HG03565 (cell line): Measurements from ENCODE around the gene VASN.

ENCODE experiments used
- ATAC-seq: cut with Tn5 transposase; IDR thresholded peaks from one replicate; pipeline ENCODE4 v1.9.1; 2021; ENCODE audit warnings: mild to moderate bottlenecking, moderate library complexity; ENCODE audit not compliant: unreplicated experiment

VASN gene

DNA sequence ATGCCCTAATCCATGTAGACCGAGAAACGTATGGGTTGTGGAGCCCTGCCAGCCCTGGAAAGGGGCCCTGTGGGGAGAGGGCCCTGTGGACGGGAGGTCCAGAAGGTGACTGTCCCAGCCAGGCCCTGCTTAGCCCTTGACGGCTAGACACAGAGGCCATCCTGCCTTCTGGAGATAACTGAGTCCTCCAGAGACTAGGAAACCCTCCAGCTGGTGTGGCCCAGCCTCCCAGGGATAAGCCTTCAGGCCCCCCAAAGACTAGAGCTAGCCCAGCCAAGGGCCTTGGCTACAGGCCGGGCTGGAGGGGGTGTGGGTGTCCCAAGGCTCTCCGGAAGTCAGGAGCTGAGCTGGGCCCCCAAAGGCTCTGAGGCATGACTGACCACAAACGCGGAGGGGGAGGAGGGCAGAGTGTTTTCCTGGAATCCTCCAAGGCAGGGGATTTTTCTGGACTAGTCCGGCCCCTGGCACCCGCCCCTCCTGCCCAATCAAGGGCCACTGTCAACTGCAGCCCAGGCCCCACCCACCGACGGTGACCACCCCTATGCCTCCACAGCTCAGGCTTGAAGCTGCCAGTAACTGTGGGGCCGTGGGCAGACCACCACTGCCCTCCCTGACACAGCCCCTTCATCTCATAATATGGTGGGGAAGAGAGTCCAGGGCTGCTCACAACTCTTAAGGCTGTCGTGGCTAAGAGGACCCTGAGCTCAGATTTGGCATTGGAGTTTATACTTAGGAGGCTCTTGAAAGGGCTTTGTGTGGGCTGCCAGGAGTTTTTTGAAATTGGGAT is 885 bp upstream of the VASN start:
- ATAC-seq, result no peak

DNA sequence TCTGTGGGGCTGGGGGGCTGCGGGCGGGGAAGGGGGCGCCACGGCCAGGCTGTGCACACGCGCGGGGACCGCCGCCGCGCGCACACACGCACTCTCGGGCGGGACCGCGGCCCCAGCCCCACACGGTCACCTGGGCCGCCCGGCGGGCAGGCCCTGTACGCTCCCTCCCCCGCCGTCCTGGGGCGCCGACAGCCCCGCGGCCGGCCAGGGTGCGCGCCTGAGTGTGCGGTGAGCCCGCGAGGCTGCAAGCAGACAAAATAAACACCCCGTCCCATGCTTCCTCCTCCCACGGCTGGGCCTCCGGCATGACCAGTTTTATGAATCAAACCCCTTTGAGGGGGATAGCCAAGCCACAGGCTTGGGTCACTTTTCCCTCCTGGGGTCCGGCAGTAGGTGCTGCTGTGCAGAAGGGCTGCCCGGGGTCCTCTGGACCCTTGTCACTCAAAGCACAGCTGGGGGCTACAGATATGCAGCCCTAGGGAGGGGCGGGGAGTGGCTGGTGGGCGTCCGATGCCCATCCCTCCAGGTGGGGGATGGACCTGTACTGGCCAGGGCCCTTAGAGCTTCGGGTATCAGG is 441 bp downstream of the VASN start:
- no peak for ATAC-seq

DNA sequence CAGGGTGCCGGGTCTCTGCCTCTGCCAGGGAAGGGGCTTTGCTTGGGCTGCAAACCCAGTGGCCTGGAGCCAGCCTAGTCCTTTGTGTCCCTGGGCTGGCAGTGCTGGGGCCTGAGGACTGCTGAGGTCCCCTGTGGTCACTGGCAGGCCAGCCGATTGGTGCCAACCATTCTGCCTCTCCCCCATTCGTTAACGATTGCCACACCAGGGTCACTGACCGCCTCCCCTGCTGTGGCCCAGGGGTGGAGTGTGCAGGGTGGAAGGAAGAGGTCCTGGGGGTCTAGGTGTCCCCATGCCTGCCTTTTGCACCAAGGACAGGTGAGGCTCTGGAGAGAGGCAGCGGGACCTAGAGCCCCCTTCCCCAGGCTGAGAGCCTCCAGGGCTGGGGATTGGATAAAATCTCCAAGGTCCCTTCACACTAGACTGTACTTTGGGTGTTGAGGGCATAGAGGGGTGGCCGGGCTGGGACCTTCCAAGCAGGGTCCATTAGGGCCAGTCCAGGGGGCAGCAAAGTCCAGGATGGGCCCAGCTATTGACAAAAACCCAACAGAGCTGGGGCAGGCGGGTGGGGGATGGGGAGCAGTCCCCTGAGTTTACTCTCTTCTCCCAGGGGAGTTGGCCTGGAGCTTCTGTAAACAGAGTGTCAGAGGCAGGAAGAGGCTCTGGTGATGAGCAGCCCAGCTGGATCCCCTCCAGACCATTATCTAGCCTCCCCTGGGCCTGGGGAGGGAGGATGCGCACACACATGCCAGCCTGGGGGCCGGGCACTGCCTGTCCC is 1.1 kb downstream of the VASN start:
- no peak for ATAC-seq

DNA sequence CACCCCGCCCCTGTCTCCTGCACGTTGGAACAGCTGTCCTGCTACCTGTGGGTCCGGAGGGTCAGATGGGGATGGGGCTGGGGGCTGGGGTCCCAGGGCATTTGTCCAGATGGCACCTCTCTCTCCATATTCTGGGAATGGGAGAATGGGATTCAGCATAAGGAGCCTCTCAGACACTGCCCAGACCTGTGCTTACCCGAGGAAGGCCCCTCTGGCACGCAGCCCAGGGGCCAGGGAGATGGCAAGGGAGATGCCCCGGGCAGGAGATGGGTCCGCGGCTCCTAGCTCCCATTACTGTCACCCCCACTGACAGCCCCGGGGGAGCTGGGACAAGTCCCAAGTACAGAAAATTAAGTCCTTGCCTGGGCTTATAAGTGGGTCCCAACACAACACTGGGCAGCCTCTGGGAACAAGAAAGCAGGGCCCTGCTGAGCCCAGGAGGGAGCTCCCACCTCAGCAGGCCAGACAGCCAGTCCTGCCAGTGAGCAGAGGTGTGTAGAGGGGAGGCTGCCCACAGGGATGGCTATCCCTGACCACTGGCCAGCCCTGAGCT is 1.8 kb downstream of the VASN start:
- no peak for ATAC-seq

DNA sequence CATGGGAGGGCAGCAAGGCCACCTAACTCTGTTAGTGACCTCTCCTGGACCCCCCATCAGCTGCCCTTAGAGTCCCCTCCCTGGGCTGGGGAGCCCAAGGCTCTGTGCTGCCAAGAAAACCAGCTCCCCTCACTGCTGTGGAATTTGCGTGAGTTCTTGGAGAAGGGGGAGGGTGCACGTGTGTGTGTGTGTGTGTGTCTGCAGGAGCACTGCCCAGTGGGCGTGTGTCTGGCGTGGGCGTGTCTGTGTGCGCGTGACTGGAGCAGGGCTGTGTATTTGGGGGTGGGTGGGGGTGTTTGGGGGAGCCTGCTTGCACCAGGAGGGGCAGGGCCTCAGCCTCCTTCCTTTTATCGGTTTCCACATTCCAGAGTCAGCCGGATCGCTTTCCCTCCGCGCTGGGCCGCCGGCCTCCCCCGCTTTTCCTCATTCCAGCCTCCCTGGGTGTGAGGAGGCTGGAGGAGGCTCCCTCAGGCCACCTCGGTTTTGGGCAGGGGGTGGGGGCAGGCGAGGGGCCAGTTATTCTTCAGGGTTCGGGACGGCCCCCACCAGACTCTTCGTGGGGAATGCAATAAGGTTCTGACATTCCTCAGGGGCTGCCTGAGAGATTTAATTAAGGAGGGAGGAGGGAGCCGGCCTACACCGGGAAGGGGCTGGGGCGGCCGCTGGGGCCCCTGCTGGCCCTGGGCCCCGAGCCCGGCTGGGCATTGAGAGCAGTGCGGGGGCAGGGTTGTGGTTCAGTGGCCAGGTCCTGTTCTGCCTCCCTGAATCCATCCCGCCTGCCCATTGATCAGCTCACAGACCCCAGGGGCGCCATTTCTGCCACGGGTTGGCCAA is 2.5 kb downstream of the VASN start:
- ATAC-seq, result no peak

DNA sequence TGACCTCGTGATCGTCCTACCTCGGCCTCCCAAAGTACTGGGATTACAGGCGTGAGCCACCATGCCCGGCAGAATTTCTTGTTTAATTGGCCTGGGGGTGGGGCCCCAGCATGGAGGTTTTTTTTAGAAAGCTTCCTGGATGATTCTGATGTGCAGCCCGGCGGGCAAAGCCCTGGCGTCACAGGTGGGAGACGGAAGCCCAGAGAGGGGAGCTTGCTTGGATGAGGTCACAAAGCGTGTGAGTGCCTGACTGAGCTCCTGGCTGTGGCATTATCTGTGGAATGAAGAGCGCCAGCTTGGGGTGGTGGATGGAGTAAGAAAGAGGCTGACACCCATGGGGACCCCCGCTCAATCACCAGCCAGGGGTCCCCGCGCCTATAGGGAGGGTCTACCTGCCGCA is 4.1 kb downstream of the VASN start:
- ATAC-seq, result no peak

DNA sequence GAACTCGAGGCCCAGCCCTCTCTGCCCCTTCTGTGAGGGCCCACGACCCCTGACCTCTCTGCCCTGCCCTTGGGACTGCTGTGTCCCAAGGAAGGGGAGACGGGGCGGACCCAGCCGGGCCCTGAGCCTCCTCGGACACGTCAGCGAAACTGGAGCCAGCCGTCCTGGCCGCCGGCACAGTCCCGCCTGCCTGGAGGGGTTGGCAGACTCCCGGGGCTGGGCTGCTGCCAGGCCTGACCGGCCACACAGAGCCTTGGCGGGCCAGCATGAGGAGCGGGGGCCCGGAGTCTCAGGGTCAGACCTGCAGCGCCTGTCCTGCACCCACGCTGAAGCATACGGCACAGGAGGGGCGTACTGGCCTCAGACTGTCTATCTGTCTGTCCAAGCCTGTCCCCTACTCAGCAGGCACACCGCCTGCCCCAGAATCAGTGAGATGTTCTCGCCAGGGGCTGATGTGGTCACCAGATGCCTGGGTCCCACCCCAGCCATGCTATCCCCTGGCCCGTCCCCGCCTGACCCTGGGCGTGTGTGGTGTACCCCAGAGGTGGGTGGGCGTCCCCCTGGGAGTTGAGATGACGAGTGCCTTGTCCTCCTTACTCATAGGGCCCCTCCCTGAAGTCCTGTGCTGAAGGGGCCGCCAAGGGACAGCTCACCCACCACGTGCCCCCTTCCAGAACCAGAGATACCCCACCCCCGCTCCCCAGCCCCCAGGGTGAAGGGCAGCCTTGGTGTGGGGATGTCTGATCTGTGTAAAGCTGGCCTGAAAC is 4.7 kb downstream of the VASN start:
- no peak for ATAC-seq

DNA sequence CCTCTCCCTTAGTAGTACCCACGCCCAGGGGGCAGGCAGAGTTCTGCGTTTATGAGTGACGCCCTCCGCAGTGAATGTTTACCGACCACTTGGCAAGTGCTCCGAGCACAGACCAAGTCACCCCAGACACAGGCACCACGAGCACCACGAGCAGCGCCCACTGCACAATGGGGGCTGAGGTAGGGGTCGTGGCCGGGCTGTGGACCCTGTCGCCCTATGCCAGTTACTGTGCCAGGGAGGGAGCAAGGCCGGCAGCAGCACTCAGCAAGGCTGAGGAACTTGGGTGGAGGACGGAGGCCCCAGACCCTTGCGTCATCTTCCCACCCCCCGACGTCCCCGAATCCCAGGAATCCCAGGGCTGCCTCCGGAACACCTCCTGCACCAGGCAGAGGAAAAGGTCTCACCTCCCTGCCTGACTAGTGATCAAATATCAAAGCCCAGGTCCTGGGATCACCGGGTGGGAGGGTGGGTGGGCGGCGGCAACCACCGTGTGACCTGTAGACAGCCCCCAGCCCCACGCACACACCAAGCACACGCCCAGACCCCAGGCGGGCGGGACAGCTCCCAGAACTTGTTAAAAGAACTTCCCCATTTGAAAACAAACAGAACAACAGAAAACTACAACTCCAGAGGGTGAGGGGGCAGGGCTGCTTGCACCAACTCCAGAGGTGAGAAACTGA is 5.4 kb downstream of the VASN start:
- ATAC-seq, result no peak

DNA sequence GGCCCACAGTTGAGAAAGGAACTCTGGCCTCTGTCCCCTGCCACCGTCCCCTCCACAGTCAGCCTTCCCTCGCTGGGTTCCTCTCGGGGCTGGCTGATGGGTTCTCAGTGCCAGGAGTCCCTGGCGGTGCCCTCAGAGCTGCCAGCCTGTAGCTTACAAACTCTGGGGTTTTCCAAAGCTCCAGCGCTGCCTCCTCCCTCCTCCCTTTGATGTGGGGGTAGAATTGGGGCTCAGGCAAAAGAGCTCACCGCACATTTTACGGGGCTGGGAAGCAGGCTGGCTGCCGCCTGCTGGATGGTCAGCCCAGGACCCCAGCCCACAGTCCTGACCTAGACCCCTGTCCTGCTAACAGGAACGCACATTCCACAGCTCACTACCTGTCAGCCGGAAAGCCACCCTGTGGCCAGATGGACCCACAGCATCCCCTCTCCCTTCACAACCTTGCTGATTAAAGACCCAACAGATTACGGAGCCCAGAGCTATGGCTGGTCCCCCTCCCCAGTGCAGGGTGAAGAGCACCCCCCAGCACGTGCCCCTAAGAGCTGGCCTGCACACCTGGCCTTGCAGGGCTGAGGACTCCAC is 6.0 kb downstream of the VASN start:
- ATAC-seq, result no peak

DNA sequence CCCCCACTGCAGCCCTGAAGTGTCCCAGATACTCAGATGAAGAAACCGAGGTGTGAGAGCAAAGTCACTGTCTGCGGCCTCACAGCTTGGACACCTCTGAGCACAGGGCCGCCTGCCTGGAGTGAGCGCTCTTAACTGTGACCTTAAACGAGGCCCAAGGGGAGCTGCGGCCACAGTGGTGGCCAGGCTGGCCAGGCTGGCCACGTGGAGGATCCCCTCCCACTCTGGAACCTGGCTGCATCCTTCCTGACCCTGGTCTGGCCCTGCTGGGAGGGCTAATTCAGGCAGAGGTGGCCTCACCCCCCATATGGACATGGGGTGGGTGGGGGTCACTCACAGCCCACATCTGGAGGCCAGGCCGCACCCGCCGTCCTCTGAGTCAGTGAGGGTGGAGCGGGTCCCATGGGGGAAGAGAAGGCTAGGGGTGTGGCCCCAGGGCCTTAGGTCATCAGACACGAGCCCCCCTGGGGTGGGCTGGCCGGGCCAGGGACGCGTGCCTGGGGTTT is 6.6 kb downstream of the VASN start:
- no peak for ATAC-seq

DNA sequence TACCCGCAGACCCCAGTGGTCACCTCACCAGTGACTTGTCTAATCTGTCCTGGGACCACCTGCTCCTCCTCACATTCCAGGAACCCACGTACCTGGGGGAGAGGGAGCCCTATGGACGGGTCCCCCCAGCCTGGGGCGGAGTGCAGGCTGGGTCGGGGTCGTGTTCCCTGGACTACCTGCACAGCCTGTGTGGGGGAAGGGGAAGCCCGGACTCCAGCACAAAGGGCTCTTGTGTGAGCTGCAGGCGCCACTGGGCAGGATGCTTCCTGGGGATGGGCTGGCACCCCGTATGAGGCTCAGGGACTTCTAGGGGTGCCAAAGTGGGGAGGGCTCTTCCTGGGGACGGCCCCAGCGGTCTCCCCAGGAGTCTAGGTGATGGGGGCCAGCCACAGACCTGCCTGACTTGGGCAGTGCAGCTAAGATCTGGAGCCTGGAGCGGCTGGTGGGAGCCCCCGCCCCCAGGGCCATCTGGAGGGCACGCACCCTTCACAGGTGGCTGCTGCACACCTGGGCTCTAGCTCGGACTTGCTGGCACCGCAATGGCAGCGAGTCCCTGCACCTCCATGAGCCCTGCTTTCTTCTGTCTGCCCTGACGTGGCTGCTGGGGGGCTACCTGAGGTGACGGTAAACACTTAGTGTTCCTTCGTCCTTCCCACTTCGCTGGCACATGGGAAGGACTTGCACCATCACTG is 7.5 kb downstream of the VASN start:
- ATAC-seq, result no peak

DNA sequence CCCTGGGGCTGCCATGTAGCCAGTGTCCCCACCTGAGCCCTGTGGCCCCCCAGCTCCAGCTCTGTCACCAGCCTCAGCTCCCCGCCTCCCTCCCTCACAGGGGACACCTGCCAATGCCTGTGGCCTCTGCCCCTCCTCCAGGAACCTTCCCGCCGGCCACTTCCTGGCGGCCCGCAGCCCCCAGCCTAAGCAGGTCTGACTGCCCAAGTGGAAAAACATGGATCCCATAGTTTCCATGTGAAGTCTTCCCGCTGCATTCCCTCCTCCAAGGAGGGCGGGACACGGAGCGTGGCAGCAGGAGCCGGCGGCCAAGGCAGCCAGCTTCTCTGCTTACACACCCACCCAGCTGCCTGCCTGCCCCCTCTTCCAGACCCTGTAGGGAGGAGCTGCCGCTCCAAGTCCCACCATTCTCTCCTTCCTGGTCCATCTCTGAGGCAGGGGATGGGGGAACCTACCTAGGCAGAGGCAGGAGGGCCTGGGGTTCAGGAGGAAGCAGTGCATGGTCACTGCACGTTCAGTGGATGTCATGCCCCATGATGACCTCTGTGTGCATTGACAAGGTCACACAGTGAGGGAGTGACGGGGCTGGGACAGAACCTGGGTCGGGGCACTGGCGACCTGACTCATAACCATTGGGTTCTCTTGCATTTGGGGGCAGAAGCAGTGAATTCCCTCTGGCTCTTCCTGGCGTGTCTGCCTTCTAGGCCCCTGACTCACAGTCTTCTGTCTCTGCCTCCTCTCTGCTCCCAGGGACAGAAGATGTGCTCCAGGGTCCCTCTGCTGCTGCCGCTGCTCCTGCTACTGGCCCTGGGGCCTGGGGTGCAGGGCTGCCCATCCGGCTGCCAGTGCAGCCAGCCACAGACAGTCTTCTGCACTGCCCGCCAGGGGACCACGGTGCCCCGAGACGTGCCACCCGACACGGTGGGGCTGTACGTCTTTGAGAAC is 8.7 kb downstream of the VASN start:
- no peak for ATAC-seq

DNA sequence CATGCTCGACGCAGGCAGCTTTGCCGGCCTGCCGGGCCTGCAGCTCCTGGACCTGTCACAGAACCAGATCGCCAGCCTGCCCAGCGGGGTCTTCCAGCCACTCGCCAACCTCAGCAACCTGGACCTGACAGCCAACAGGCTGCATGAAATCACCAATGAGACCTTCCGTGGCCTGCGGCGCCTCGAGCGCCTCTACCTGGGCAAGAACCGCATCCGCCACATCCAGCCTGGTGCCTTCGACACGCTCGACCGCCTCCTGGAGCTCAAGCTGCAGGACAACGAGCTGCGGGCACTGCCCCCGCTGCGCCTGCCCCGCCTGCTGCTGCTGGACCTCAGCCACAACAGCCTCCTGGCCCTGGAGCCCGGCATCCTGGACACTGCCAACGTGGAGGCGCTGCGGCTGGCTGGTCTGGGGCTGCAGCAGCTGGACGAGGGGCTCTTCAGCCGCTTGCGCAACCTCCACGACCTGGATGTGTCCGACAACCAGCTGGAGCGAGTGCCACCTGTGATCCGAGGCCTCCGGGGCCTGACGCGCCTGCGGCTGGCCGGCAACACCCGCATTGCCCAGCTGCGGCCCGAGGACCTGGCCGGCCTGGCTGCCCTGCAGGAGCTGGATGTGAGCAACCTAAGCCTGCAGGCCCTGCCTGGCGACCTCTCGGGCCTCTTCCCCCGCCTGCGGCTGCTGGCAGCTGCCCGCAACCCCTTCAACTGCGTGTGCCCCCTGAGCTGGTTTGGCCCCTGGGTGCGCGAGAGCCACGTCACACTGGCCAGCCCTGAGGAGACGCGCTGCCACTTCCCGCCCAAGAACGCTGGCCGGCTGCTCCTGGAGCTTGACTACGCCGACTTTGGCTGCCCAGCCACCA is 9.7 kb downstream of the VASN start:
- no peak for ATAC-seq

DNA sequence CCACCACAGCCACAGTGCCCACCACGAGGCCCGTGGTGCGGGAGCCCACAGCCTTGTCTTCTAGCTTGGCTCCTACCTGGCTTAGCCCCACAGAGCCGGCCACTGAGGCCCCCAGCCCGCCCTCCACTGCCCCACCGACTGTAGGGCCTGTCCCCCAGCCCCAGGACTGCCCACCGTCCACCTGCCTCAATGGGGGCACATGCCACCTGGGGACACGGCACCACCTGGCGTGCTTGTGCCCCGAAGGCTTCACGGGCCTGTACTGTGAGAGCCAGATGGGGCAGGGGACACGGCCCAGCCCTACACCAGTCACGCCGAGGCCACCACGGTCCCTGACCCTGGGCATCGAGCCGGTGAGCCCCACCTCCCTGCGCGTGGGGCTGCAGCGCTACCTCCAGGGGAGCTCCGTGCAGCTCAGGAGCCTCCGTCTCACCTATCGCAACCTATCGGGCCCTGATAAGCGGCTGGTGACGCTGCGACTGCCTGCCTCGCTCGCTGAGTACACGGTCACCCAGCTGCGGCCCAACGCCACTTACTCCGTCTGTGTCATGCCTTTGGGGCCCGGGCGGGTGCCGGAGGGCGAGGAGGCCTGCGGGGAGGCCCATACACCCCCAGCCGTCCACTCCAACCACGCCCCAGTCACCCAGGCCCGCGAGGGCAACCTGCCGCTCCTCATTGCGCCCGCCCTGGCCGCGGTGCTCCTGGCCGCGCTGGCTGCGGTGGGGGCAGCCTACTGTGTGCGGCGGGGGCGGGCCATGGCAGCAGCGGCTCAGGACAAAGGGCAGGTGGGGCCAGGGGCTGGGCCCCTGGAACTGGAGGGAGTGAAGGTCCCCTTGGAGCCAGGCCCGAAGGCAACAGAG is 10.5 kb downstream of the VASN start:
- ATAC-seq, result no peak

DNA sequence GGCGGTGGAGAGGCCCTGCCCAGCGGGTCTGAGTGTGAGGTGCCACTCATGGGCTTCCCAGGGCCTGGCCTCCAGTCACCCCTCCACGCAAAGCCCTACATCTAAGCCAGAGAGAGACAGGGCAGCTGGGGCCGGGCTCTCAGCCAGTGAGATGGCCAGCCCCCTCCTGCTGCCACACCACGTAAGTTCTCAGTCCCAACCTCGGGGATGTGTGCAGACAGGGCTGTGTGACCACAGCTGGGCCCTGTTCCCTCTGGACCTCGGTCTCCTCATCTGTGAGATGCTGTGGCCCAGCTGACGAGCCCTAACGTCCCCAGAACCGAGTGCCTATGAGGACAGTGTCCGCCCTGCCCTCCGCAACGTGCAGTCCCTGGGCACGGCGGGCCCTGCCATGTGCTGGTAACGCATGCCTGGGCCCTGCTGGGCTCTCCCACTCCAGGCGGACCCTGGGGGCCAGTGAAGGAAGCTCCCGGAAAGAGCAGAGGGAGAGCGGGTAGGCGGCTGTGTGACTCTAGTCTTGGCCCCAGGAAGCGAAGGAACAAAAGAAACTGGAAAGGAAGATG is 11.2 kb downstream of the VASN start:
- ATAC-seq, result no peak
